HG03103 (cell line): ENCODE data around the gene PDCD6IP.
A peak's percentile ranks its signal among the peaks of the same experiment; 100 is the strongest.
"Not testable (repeated sequence)": the region's sequence is repeated elsewhere in the genome, so short reads cannot be mapped to it uniquely, and the experiment has no call there.

ENCODE experiments used
- ATAC-seq: cut with Tn5 transposase; IDR thresholded peaks from one replicate; pipeline ENCODE4 v1.9.1; 2021; ENCODE audit warnings: low read depth; ENCODE audit not compliant: unreplicated experiment

PDCD6IP gene

GRCh38 chr3:33840179-33840578 lies 41.7 kb downstream of the PDCD6IP start:
- no peak for ATAC-seq

- ATAC-seq, result no peak
These were observed 50.4 kb downstream of the PDCD6IP start for GRCh38 chr3:33848624-33849347.

- not testable (repeated sequence) for ATAC-seq
These were observed 52.2 kb downstream of the PDCD6IP start for GRCh38 chr3:33850599-33850998.

- ATAC-seq, result not testable (repeated sequence)
These were observed 57.0 kb downstream of the PDCD6IP start for GRCh38 chr3:33855407-33855806.

- no peak for ATAC-seq
These were observed 57.6 kb downstream of the PDCD6IP start for GRCh38 chr3:33855884-33856546.

GRCh38 chr3:33857701-33858100 lies 59.3 kb downstream of the PDCD6IP start:
- not testable (repeated sequence) for ATAC-seq

- no peak for ATAC-seq
These were observed 59.7 kb downstream of the PDCD6IP start for GRCh38 chr3:33858131-33858530.

GRCh38 chr3:33860373-33861050 lies 62.1 kb downstream of the PDCD6IP start:
- ATAC-seq, result no peak

- ATAC-seq, result no peak
These were observed 66.7 kb downstream of the PDCD6IP start for GRCh38 chr3:33865133-33865532.

- ATAC-seq, result no peak
These were observed 69.9 kb downstream of the PDCD6IP start for GRCh38 chr3:33868309-33868708.

GRCh38 chr3:33869977-33870376 lies 71.5 kb downstream of the PDCD6IP start:
- ATAC-seq, result no peak

GRCh38 chr3:33874815-33875214 lies 76.4 kb downstream of the PDCD6IP start:
- no peak for ATAC-seq

- ATAC-seq, result no peak
These were observed 77.2 kb downstream of the PDCD6IP start for GRCh38 chr3:33875680-33876079.

GRCh38 chr3:33877187-33877586 lies 78.8 kb downstream of the PDCD6IP start:
- ATAC-seq, result no peak

- ATAC-seq, result no peak
These were observed 81.1 kb downstream of the PDCD6IP start for GRCh38 chr3:33879540-33879939.

- no peak for ATAC-seq
These were observed 83.0 kb downstream of the PDCD6IP start for GRCh38 chr3:33881156-33882064.

- no peak for ATAC-seq
These were observed 83.9 kb downstream of the PDCD6IP start for GRCh38 chr3:33882296-33882695.

- ATAC-seq, result no peak
These were observed 85.1 kb downstream of the PDCD6IP start for GRCh38 chr3:33883538-33883950.

- ATAC-seq, result peak; percentile 76
These were observed 85.6 kb downstream of the PDCD6IP start for GRCh38 chr3:33883951-33884561.

GRCh38 chr3:33884701-33885100 lies 86.3 kb downstream of the PDCD6IP start:
- no peak for ATAC-seq
